OCI-LY1 (cell line): ENCODE data around the gene EPS8L3.

Experiments
- H2AFZ ChIP-seq: fragments of 200-600 bp; sonication (generic), shearing (Covaris generic); 2 replicates; pipeline ENCODE4 v1.6.0; 2014; ENCODE audit warnings: antibody characterized with exemption, mild to moderate bottlenecking, low read length
- H3F3A ChIP-seq: fragments of 200-600 bp; sonication (generic), shearing (Covaris generic); 2 replicates; pipeline ENCODE4 v1.6.0; 2014; ENCODE audit warnings: mild to moderate bottlenecking, antibody characterized with exemption, low read length, moderate library complexity; ENCODE audit not compliant: insufficient read depth
- H3K27ac ChIP-seq: fragments of 200-600 bp; sonication (generic); 2 replicates; pipeline ENCODE4 v1.5.1; 2014; ENCODE audit warnings: low read length, mixed run types, mild to moderate bottlenecking, low read depth; ENCODE audit not compliant: poor library complexity, severe bottlenecking
- H3K27me3 ChIP-seq: fragments of 200-600 bp; sonication (generic); 2 replicates; pipeline ENCODE4 v1.6.0; 2014; ENCODE audit warnings: antibody characterized with exemption, mild to moderate bottlenecking, low read length, moderate library complexity; ENCODE audit not compliant: insufficient read depth
- H3K36me3 ChIP-seq: fragments of 200-600 bp; sonication (generic); 2 replicates; pipeline ENCODE4 v1.6.1; 2014; ENCODE audit warnings: mild to moderate bottlenecking, antibody characterized with exemption, low read length, moderate library complexity, mixed read lengths; ENCODE audit not compliant: insufficient read depth
- H3K4me1 ChIP-seq: fragments of 200-600 bp; sonication (generic); 2 replicates; pipeline ENCODE4 v1.5.1; 2014; ENCODE audit warnings: mild to moderate bottlenecking, low read length, moderate library complexity; ENCODE audit not compliant: insufficient read depth, severe bottlenecking
- H3K4me2 ChIP-seq: fragments of 200-600 bp; sonication (generic), shearing (Covaris generic); 2 replicates; pipeline ENCODE4 v1.6.1; 2014; ENCODE audit warnings: low read length
- H3K4me3 ChIP-seq: fragments of 200-600 bp; sonication (generic); 2 replicates; pipeline ENCODE4 v1.5.1; 2014; ENCODE audit warnings: low read length, low read depth, mild to moderate bottlenecking, mixed read lengths; ENCODE audit not compliant: poor library complexity, severe bottlenecking
- H3K79me2 ChIP-seq: fragments of 200-600 bp; shearing (Covaris generic); 2 replicates; pipeline ENCODE4 v1.6.1; 2016; ENCODE audit warnings: mixed run types, low read length, mixed read lengths; ENCODE audit not compliant: insufficient read depth
- H3K9ac ChIP-seq: fragments of 200-600 bp; sonication (generic), shearing (Covaris generic); 2 replicates; pipeline ENCODE4 v1.6.1; 2014; ENCODE audit warnings: mild to moderate bottlenecking, low read length, mixed read lengths
- H3K9me2 ChIP-seq: fragments of 200-600 bp; sonication (generic), shearing (Covaris generic); 2 replicates; pipeline ENCODE4 v1.6.1; 2014; ENCODE audit warnings: low read depth, mild to moderate bottlenecking, low read length, mixed read lengths
- H3K9me3 ChIP-seq: fragments of 200-600 bp; shearing (Covaris generic); 2 replicates; pipeline ENCODE4 v1.6.1; 2014; ENCODE audit warnings: low read length, mixed read lengths
- H4K20me1 ChIP-seq: fragments of 200-600 bp; sonication (generic), shearing (Covaris generic); 2 replicates; pipeline ENCODE4 v1.6.0; 2016; ENCODE audit warnings: mild to moderate bottlenecking, low read length; ENCODE audit not compliant: insufficient read depth
- CTCF ChIP-seq: fragments of 200-600 bp; sonication (generic), shearing (Covaris generic); IDR thresholded peaks from 2 replicates; pipeline ENCODE4 v1.5.1; 2017; ENCODE audit warnings: mild to moderate bottlenecking, antibody characterized with exemption, low read length, moderate library complexity, mixed read lengths
- EZH2 ChIP-seq: fragments of 200-600 bp; sonication (generic), shearing (Covaris generic); IDR thresholded peaks from 2 replicates; pipeline ENCODE4 v1.8.0; 2017; ENCODE audit warnings: borderline replicate concordance, mixed run types, mild to moderate bottlenecking, antibody characterized with exemption, low read length, moderate library complexity, mixed read lengths

Gene EPS8L3

GRCh38 chr1:109783436-109783835 is 19.7 kb upstream of the EPS8L3 start:
- no peak overlapping the region for H3K4me3 ChIP-seq
- TF ChIP-seq CTCF (no peak), EZH2 (no peak)
- no peaks in the 10 kb centered on the region for H3K4me1 ChIP-seq
- H3K9ac ChIP-seq, result no peak overlapping the region
- H3K9me2 ChIP-seq, result no peaks in the 10 kb centered on the region
- H3K4me2 ChIP-seq, result no peak overlapping the region
- H4K20me1 ChIP-seq, result no peaks in the 10 kb centered on the region
- H3K79me2 ChIP-seq, result no peaks in the 10 kb centered on the region
- H3K36me3 ChIP-seq, result no peaks in the 10 kb centered on the region
- H3F3A ChIP-seq, result no peaks in the 10 kb centered on the region
- H3K27ac ChIP-seq, result no peak overlapping the region
- peaks cover 8% of the 10 kb centered on the region; the same call in 1 of the 2 replicates for H3K27me3 ChIP-seq
- H2AFZ ChIP-seq, result no peak overlapping the region
- H3K9me3 ChIP-seq, result peaks cover 10% of the 10 kb centered on the region

- H2AFZ ChIP-seq, result no peak overlapping the region
- no peaks in the 10 kb centered on the region for H4K20me1 ChIP-seq
- H3K9me3 ChIP-seq, result peaks cover 10% of the 10 kb centered on the region
- no peaks in the 10 kb centered on the region for H3K36me3 ChIP-seq
- H3K4me1 ChIP-seq, result no peaks in the 10 kb centered on the region
- no peak overlapping the region for H3K27ac ChIP-seq
- H3K79me2 ChIP-seq, result no peaks in the 10 kb centered on the region
- peaks cover 8% of the 10 kb centered on the region; the same call in 1 of the 2 replicates for H3K27me3 ChIP-seq
- TF ChIP-seq CTCF (no peak), EZH2 (no peak)
- H3F3A ChIP-seq, result no peaks in the 10 kb centered on the region
- H3K4me3 ChIP-seq, result no peak overlapping the region
- H3K9me2 ChIP-seq, result no peaks in the 10 kb centered on the region
- H3K9ac ChIP-seq, result no peak overlapping the region
- no peak overlapping the region for H3K4me2 ChIP-seq
These were observed 19.2 kb upstream of the EPS8L3 start for GRCh38 chr1:109782927-109783326.

- peaks cover 10% of the 10 kb centered on the region for H3K9me3 ChIP-seq
- no peak overlapping the region for H3K27ac ChIP-seq
- H3K9me2 ChIP-seq, result no peaks in the 10 kb centered on the region
- no peaks in the 10 kb centered on the region for H3F3A ChIP-seq
- no peak overlapping the region for H3K4me3 ChIP-seq
- H3K79me2 ChIP-seq, result no peaks in the 10 kb centered on the region
- H3K36me3 ChIP-seq, result no peaks in the 10 kb centered on the region
- H3K9ac ChIP-seq, result no peak overlapping the region
- H3K4me2 ChIP-seq, result no peak overlapping the region
- H4K20me1 ChIP-seq, result no peaks in the 10 kb centered on the region
- no peaks in the 10 kb centered on the region for H3K4me1 ChIP-seq
- no peak overlapping the region for H2AFZ ChIP-seq
- TF ChIP-seq CTCF (no peak), EZH2 (no peak)
- peaks cover 8% of the 10 kb centered on the region; the same call in 1 of the 2 replicates for H3K27me3 ChIP-seq
These were observed 18.8 kb upstream of the EPS8L3 start for GRCh38 chr1:109782514-109782913.
